Measurements from ENCODE around the gene RPS6KA2.

Gene RPS6KA2

GRCh38 chr6:166642646-166643045, 15.6 kb upstream of the RPS6KA2 start:
- H3K27ac Mint-ChIP-seq, result no peak overlapping the region
- no peak overlapping the region for H3K4me3 Mint-ChIP-seq
- TF ChIP-seq, protein P1, sequence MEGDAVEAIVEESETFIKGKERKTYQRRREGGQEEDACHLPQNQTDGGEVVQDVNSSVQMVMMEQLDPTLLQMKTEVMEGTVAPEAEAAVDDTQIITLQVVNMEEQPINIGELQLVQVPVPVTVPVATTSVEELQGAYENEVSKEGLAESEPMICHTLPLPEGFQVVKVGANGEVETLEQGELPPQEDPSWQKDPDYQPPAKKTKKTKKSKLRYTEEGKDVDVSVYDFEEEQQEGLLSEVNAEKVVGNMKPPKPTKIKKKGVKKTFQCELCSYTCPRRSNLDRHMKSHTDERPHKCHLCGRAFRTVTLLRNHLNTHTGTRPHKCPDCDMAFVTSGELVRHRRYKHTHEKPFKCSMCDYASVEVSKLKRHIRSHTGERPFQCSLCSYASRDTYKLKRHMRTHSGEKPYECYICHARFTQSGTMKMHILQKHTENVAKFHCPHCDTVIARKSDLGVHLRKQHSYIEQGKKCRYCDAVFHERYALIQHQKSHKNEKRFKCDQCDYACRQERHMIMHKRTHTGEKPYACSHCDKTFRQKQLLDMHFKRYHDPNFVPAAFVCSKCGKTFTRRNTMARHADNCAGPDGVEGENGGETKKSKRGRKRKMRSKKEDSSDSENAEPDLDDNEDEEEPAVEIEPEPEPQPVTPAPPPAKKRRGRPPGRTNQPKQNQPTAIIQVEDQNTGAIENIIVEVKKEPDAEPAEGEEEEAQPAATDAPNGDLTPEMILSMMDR (IDR thresholded peaks at IDR 0.05; ENCODE audit: unreplicated experiment in 3 of 3), result no peak
- H3K4me1 Mint-ChIP-seq, result peaks cover 12% of the 10 kb centered on the region
- no peaks in the 10 kb centered on the region for H3K36me3 Mint-ChIP-seq (ENCODE audit: low read depth)
- H3K9me3 Mint-ChIP-seq, result no peaks in the 10 kb centered on the region
- H3K27me3 Mint-ChIP-seq (ENCODE audit: low read depth), result peaks cover 6% of the 10 kb centered on the region

GRCh38 chr6:166640342-166641043, 13.4 kb upstream of the RPS6KA2 start:
- H3K4me3 Mint-ChIP-seq, result peak overlapping the region in 1 of 3 experiments; percentile 3
- peaks cover 10% of the 10 kb centered on the region for H3K27me3 Mint-ChIP-seq (ENCODE audit: low read depth)
- TF ChIP-seq, protein P1 (IDR thresholded peaks at IDR 0.05; ENCODE audit: unreplicated experiment in 3 of 3), result no peak
- no peaks in the 10 kb centered on the region for H3K9me3 Mint-ChIP-seq
- no peaks in the 10 kb centered on the region for H3K36me3 Mint-ChIP-seq (ENCODE audit: low read depth)
- peaks cover 12% of the 10 kb centered on the region for H3K4me1 Mint-ChIP-seq
- H3K27ac Mint-ChIP-seq, result peak overlapping the region in 1 of 3 experiments; percentile 34

DNA sequence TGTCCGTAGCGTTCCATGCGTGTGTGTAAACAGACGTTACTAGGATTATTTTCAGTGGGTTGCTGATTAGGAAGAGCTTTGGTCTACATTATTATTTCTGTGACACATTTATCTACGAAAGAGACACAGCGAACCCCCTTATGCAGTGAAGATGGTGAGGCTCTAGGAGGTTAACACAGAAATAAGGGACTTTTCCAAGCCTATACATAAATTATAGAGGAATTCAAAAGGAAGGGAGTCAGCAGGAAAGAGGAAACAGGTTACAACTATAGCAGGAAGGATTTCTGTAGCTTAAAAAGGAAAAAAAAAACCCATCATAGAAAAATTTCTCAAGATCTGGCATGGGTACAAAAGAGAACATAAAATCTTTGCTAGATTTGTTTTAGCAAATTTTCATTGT, 12.9 kb upstream of the RPS6KA2 start:
- H3K27me3 Mint-ChIP-seq (ENCODE audit: low read depth), result peaks cover 10% of the 10 kb centered on the region
- TF ChIP-seq, protein P1 (IDR thresholded peaks at IDR 0.05; ENCODE audit: unreplicated experiment in 3 of 3), result no peak
- H3K4me3 Mint-ChIP-seq, result no peak overlapping the region
- peaks cover 12% of the 10 kb centered on the region for H3K4me1 Mint-ChIP-seq
- H3K27ac Mint-ChIP-seq, result peak overlapping the region in 1 of 3 experiments; percentile 10
- no peaks in the 10 kb centered on the region for H3K9me3 Mint-ChIP-seq
- H3K36me3 Mint-ChIP-seq (ENCODE audit: low read depth), result no peaks in the 10 kb centered on the region

GRCh38 chr6:166638573-166638964, 11.5 kb upstream of the RPS6KA2 start:
- H3K9me3 Mint-ChIP-seq, result no peaks in the 10 kb centered on the region
- peaks cover 14% of the 10 kb centered on the region for H3K27me3 Mint-ChIP-seq (ENCODE audit: low read depth)
- H3K4me1 Mint-ChIP-seq, result peaks cover 16% of the 10 kb centered on the region
- no peak overlapping the region for H3K27ac Mint-ChIP-seq
- H3K4me3 Mint-ChIP-seq, result no peak overlapping the region
- no peaks in the 10 kb centered on the region for H3K36me3 Mint-ChIP-seq (ENCODE audit: low read depth)
- TF ChIP-seq, protein P1 (IDR thresholded peaks at IDR 0.05; ENCODE audit: unreplicated experiment in 3 of 3), result no peak

GRCh38 chr6:166637812-166638572, 10.9 kb upstream of the RPS6KA2 start:
- peak overlapping the region in 1 of 3 experiments; percentile 45 for H3K4me3 Mint-ChIP-seq
- peaks cover 17% of the 10 kb centered on the region for H3K4me1 Mint-ChIP-seq
- no peak overlapping the region for H3K27ac Mint-ChIP-seq
- no peaks in the 10 kb centered on the region for H3K36me3 Mint-ChIP-seq (ENCODE audit: low read depth)
- H3K9me3 Mint-ChIP-seq, result no peaks in the 10 kb centered on the region
- H3K27me3 Mint-ChIP-seq (ENCODE audit: low read depth), result peaks cover 15% of the 10 kb centered on the region
- TF ChIP-seq, protein P1 (IDR thresholded peaks at IDR 0.05; ENCODE audit: unreplicated experiment in 3 of 3), result no peak
